Astrocyte of the cerebellum (primary cell): ENCODE data around the gene MYO7B.

Experiments used
- DNase-seq: peaks from one replicate; pipeline ENCODE4 v3.0.0-alpha.2; 2011; ENCODE audit warnings: low read depth
- H3K4me3 ChIP-seq: 2 replicates; pipeline ENCODE4 v1.5.1; 2011; ENCODE audit warnings: mild to moderate bottlenecking, low read depth, low read length, moderate library complexity
- in situ Hi-C: cut with HindIII; loops from 2 replicates; pipeline ENCODE4 v1.10.0; 2017; ENCODE audit warnings: low sequenced_read_pairs
- TF ChIP-seq, protein P1 (sequence below): IDR thresholded peaks from 2 replicates; pipeline ENCODE4 v1.5.1; 2012; ENCODE audit warnings: low read length, low read depth, moderate library complexity, mild to moderate bottlenecking; ENCODE audit errors: missing control alignments

MYO7B gene

DNA sequence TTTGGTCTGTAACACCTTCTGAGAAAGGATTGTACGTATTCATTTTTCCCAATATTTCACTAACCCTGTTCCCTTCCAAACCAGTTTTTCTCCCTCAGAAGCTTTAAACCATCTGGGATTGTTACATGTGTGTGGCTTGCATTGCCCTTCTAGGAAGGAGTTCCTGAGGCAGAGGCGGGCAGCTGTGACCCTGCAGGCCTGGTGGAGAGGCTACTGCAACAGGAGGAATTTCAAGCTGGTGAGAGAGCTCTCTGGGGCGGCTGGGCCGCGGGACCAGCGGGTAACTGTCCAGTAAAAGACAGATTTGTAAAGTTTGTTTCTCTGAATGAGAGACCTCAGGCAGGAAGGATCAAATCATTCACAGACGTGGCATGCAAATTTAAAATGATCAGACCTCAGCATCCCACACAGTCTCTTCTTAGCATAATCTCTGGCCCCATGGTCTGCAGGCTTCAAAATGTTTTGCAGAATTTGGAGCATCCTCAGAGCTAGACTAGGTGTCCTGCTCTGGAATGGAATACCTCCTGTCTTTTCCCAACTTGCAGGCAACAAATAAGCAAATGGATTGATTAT, 70.3 kb downstream of the MYO7B start:
- no peak for DNase-seq
- in situ Hi-C loops: no loop called here
- H3K4me3 ChIP-seq: no peak overlapping the region
- TF ChIP-seq, protein P1, sequence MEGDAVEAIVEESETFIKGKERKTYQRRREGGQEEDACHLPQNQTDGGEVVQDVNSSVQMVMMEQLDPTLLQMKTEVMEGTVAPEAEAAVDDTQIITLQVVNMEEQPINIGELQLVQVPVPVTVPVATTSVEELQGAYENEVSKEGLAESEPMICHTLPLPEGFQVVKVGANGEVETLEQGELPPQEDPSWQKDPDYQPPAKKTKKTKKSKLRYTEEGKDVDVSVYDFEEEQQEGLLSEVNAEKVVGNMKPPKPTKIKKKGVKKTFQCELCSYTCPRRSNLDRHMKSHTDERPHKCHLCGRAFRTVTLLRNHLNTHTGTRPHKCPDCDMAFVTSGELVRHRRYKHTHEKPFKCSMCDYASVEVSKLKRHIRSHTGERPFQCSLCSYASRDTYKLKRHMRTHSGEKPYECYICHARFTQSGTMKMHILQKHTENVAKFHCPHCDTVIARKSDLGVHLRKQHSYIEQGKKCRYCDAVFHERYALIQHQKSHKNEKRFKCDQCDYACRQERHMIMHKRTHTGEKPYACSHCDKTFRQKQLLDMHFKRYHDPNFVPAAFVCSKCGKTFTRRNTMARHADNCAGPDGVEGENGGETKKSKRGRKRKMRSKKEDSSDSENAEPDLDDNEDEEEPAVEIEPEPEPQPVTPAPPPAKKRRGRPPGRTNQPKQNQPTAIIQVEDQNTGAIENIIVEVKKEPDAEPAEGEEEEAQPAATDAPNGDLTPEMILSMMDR: no peak

DNA sequence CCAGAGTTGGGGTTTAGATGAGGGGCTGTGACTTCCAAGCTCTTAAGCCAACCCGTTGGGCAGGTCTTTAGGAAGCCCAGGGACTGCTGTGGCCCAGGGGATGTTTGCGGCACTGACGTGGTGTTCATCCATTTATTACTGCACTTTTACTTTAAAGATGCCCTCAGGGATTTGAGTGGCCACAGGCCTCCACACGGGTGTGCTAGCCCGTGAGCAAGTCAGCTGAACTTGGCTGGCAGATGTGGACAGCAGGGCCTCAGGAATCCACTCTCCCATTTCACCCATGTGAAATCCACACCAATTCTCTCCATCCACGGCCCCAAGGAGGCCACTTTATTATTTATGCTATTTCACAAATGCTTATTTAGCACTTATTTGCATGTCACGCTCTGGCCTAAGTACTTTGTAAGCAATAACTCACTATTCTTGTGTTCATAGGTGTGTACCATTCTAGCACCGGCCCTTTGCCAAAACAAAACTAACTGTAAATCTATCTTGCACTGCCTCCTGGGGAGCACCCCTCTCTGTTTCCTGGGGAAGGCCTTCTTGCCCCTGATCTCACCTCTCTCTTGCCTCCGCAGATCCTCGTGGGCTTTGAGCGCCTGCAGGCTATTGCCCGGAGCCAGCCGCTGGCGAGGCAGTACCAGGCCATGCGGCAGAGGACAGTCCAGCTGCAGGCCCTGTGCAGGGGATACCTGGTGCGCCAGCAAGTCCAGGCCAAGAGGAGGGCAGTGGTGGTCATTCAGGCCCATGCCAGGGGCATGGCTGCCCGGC, 71.3 kb downstream of the MYO7B start:
- in situ Hi-C loops: no loop called here
- TF ChIP-seq, protein P1: no peak

DNA sequence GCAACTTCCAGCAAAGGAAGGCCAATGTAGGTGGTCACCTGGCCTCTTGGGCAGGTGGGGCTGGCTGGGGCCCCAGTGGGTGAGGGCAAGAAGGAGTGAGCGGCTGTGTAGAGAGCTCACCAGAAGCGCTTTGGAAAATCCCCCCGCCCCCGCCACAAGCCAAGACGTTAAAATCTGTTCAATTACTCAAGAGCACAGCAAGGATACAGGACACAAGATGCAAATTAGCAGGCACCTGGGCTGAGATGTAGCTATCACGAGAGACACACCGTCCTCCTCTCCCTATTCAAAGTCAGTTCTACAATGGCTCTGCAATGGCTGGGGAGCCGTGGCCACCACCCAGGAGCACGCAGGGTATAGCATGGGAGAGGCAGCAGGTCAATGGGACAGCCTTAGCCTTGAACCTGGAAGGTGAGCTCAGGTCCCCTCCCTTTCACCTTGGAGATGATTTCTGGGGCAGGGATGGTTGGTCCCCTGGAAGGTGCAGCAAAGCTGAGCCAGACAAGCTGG, 72.0 kb downstream of the MYO7B start:
- no peak overlapping the region for H3K4me3 ChIP-seq
- no peak for DNase-seq
- TF ChIP-seq, protein P1: no peak
- in situ Hi-C loops: no loop called here

More for the DNA sequence above, 71.3 kb downstream of the MYO7B start:
- no peak overlapping the region for H3K4me3 ChIP-seq
- DNase-seq: no peak

DNA sequence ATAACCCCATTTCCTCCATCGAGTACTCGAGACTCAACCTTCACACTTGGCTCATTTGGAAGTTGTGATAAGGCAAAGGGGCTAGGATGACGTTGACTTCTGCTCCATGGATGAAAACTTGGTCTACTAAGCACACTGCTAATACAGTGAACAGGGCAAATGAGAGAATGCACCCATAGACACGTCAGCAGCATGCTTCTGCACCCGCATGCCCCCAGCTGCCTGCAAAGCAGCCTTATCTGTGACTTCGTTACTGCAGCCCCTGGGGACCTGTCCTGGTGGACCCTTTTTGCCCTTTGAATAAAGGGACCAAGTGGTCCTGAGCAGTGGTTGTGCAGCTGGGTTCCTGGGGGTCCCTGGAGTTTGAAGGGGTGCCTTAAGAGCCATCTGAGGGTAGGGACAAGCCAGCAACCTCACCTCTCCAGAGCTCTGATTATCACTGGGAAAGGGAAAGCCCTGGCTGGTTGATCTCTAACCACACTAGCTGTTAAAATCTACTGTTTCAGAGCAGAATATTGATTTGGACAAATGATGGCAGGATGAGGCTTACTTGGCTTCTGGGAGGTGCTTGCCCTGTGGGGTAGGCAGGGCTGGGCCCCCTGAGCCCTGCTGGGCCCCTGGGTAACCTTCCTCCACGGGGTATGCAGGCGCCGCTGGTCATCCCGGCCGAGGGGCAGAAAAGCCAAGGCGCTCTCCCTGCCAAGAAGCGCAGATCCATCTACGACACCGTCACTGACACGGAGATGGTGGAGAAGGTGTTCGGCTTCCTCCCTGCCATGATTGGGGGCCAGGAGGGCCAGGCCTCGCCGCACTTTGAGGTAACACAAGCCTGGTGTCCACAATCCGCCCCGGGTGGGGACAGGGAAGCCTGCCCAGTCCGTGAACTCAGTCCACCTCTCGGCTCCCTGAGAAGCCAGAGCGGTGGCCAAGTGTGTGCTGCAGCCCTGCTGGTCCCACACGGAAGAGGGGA, 72.9 kb downstream of the MYO7B start:
- no peak for DNase-seq
- TF ChIP-seq, protein P1: no peak
- H3K4me3 ChIP-seq: no peak overlapping the region
- in situ Hi-C loops: no loop called here

DNA sequence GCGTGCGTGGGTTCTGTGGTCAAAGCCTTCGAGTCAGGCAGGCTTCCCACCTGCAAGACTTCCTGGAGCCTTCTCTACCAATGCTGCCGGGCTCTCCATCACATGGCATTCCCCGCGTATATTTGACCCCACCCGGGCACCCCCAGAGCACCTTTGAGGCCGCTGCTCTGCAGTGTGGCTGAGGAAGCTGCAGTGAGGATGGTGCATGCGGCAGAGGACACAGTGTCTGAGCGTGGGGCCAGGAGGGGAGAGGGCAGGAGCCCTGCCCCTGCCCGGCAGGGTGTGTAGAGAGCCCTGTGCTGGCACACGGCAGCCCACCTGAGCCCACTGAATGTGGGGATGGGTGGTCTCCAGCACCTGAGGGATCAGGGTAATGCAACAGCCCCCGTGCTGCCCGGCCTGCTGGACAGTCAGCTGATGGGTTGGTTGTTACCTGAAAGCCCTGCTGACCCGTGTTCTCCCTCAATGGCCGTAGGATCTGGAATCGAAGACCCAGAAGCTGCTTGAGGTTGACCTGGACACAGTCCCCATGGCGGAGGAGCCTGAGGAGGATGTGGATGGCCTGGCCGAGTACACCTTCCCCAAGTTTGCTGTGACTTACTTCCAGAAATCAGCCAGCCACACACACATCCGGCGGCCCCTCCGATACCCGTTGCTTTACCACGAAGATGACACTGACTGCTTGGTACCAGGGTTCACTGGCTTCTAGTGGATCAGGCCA, 73.7 kb downstream of the MYO7B start:
- TF ChIP-seq, protein P1: no peak
- no peak overlapping the region for H3K4me3 ChIP-seq
- in situ Hi-C loops: no loop called here
- no peak for DNase-seq
